ENCODE measurements around the gene GTF2F1.
A peak's percentile ranks its signal among the peaks of the same experiment; 100 is the strongest.

The GTF2F1 gene

DNA sequence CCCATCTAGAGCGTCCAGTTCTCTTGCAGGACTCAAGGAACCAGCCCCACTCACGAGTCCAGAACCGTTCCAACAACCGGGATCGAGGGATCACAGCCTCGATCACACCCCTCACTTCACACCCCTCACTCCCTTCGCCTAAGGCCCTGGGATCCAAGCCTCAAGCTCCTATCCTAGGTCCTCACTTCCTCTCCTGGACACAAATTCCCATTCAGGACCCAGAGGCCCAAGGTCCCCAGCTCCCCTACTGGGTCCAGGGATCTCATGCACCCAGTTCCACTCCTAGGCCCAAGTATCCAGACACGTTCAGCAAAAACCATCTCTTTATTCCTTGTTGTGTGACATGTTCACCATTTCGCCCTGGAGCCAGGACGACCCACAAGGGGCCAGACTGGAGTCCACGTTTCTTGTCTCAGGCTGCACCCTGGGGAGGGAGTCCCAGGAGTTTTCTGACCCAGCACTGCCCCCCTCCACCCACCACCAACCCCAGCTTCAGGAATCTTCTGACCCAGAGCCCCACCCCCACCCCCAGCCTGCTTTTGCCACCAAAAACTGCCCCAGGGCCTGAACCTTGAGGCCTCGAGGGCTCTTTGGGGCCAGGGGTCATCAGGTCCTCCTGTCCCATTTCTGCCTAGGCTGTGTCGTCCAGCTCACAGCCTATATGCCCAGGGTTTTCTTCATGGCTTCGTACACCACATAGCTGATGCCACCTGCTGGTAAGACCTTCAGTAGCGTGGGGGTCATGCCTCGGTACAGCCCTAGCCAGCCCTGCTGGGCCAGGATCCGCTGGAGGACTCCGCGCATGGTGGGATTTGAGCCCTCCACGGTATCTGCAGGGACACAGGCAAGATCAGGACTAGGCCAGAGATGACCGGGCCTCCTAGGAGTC, 33.0 kb upstream of the GTF2F1 start:
- H3K36me3 ChIP-seq (ENCODE audit: control insufficient read depth, low read depth, low read length): peaks cover 14% of the 10 kb centered on the region
- H3K4me3 ChIP-seq (ENCODE audit: low read length): no peak overlapping the region
- H3K9ac ChIP-seq (ENCODE audit: low read length): no peak overlapping the region
- H3K27ac ChIP-seq (ENCODE audit: low read length): no peak overlapping the region
- H3K4me1 ChIP-seq (ENCODE audit: control insufficient read depth, low read depth, low read length): no peaks in the 10 kb centered on the region
- no peaks in the 10 kb centered on the region for H3K27me3 ChIP-seq (ENCODE audit: control insufficient read depth, insufficient read depth, low read length)
- H3K9me3 ChIP-seq (ENCODE audit: control insufficient read depth, low read depth, low read length): no peaks in the 10 kb centered on the region

DNA sequence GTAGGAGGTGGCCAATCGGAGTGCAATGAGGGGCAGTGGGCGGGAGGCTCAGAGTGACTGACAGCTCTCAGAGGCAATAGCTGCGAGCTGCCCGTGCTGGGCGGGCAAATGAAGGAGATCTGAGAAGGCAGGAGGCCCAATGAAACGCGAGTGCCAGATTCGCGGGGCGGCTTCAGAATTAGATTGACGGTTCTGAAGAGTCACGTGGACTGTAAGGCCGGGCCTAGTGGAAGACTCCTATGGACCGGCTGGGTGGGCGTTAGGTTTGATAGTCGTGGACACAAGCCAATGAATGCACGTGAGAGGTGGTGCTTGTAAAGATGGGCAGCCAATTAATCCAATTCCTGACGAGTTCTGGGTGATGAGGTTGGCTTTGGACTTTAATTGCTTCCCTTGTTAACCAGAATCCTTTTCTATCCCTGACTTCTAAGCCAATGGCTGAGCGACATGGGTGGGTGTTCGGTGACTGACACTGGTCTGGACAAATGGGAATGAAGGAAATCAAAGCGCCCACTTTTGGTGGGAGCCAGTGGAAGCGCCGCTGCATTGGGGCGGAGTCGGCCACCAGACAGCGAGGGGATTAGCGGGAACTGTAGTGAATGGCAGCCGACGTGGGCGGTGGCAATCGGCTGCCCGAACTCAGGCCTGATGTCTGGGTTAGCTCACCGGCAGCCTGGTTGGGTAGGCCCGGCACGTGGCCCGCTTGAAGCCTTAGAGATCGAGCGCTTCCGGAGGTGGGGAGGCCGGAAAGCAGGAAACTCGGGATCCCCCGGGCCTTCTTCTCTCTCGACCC, 32.2 kb upstream of the GTF2F1 start:
- H3K27ac ChIP-seq (ENCODE audit: low read length): no peak overlapping the region

DNA sequence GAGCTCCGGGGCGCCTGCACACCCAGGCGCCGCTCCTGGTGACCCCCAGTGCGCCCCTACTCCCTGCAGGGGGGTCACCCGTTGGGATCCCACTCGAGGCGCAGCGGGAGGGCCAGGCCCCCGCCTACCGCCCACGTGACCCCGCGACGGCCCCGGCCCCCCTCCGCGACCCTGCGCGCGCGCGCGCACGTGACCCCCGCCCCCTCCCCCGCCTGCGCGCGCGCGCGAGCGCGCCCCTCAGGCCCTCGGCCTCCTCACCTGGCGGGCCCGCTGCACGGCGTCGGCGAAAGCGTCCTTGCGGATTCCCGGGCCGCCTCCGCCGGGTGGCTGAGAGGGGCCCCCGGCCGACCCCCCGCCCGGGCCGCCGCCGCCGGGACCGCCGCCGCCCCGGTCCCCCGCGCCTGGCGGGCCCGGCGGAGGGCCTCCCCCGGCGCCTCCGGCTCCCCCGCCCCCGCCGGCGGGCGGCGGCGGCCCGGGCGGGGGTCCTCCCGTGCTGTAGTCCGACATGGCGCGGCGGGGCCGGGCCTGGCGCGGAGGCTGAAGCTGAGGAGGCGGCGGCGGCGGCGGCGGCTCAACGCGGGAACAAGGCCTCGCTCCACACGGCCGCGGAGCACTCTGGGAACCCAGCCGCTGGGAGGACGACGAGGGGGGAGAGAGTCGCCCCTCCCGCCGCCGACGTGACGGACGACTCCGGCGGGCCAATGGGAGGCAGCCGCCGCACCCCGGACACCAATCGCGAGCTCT, 31.4 kb upstream of the GTF2F1 start, which contains the start of gene KHSRP:
KHSRP (minus strand) TSS at position 617 of the 744 bp plus-strand sequence; CDS start at position 507, 110 bp downstream.
- Histone ChIP-seq H3K4me3 (ENCODE audit: low read length) (peak within 1 kb of the TSS; percentile 73), H3K27me3 (ENCODE audit: control insufficient read depth, insufficient read depth, low read length) (no peaks in the 10 kb centered on the region), H3K4me1 (ENCODE audit: control insufficient read depth, low read depth, low read length) (no peaks in the 10 kb centered on the region), H3K9me3 (ENCODE audit: control insufficient read depth, low read depth, low read length) (no peaks in the 10 kb centered on the region), H3K9ac (ENCODE audit: low read length) (peak within 1 kb of the TSS; percentile 70), H3K27ac (ENCODE audit: low read length) (no peak within 1 kb of the TSS), H3K36me3 (ENCODE audit: control insufficient read depth, low read depth, low read length) (peaks cover 30% of the 10 kb centered on the region)

More for the DNA sequence above, 32.2 kb upstream of the GTF2F1 start:
- H3K36me3 ChIP-seq (ENCODE audit: control insufficient read depth, low read depth, low read length): peaks cover 23% of the 10 kb centered on the region
- no peak overlapping the region for H3K4me3 ChIP-seq (ENCODE audit: low read length)
- no peaks in the 10 kb centered on the region for H3K9me3 ChIP-seq (ENCODE audit: control insufficient read depth, low read depth, low read length)
- H3K4me1 ChIP-seq (ENCODE audit: control insufficient read depth, low read depth, low read length): no peaks in the 10 kb centered on the region
- H3K27me3 ChIP-seq (ENCODE audit: control insufficient read depth, insufficient read depth, low read length): no peaks in the 10 kb centered on the region
- no peak overlapping the region for H3K9ac ChIP-seq (ENCODE audit: low read length)

- peaks cover 38% of the 10 kb centered on the region for H3K36me3 ChIP-seq (ENCODE audit: control insufficient read depth, low read depth, low read length)
- no peaks in the 10 kb centered on the region for H3K27me3 ChIP-seq (ENCODE audit: control insufficient read depth, insufficient read depth, low read length)
- no peak overlapping the region for H3K27ac ChIP-seq (ENCODE audit: low read length)
Observed at GRCh38 chr19:6423499-6424194, 30.7 kb upstream of the GTF2F1 start.

DNA sequence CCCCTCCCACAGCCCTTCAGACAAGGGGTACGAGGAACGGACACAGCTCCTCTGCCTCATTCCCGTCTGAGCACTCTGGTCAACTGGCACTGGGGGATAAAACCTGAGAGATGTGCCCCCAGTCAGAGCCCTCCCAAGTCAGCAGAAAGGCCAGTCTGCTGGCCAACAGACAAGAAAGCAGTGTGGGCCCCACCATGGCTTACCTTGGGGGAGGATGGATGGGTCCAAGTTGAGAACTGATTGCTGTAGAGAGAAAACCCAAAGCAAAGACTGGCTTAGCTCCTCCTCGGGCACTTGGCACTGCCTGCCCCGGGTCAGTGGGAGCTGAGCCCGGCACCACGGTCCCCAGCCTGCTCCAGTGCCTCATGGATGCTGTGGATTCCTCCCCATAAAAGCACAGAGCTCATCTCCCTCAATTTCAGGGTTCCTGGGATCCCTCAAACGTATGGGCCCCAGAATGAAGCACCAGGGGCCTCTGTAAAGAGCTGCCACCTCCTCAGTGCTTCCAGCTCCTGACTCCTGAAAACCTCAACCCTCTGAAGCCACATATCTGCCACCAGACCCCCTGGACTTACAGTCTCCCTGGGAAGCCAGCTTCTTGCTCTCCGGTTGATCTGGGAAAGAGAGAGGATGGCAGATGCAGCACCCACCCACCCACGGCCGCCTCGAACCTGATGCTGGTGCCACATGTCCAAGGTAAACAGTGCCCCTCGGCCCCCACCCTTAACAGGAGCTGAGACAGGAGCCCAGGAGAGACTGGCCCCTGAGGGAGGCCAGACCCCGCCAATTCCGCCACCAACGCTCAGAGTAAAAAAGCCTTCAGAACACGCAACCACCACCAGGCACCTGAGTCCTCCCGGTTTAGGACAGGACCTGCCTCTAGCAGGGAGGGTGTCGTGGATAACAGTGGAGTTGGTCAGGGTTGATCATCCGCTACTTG, 28.4 kb upstream of the GTF2F1 start:
- Histone ChIP-seq H3K9me3 (ENCODE audit: control insufficient read depth, low read depth, low read length) (no peaks in the 10 kb centered on the region), H3K9ac (ENCODE audit: low read length) (no peak overlapping the region), H3K4me3 (ENCODE audit: low read length) (no peak overlapping the region), H3K27me3 (ENCODE audit: control insufficient read depth, insufficient read depth, low read length) (no peaks in the 10 kb centered on the region), H3K36me3 (ENCODE audit: control insufficient read depth, low read depth, low read length) (peaks cover 61% of the 10 kb centered on the region), H3K27ac (ENCODE audit: low read length) (no peak overlapping the region), H3K4me1 (ENCODE audit: control insufficient read depth, low read depth, low read length) (no peaks in the 10 kb centered on the region)

More at GRCh38 chr19:6423499-6424194, 30.7 kb upstream of the GTF2F1 start:
- Histone ChIP-seq H3K4me3 (ENCODE audit: low read length) (peak overlapping the region; percentile 73), H3K9ac (ENCODE audit: low read length) (peak overlapping the region; percentile 70), H3K4me1 (ENCODE audit: control insufficient read depth, low read depth, low read length) (no peaks in the 10 kb centered on the region), H3K9me3 (ENCODE audit: control insufficient read depth, low read depth, low read length) (no peaks in the 10 kb centered on the region)

DNA sequence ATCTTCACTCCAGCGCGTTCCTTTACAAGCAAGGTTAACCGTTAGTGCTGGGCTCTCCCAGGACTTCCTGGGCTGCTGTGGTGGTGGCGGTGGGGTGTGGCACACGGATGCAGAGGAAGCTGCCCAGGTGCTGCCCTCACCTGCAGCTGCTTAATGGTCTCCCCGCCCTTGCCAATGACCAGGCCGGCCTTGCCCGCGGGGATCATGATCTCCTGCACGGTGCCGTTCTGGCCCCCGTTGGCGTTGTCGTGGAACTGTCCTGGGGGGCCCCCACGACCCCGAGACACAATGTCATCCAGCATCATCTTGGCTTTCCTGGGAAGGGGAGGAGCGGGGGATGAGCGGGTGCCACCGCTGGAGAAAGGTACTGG, 25.6 kb upstream of the GTF2F1 start:
- no peaks in the 10 kb centered on the region for H3K27me3 ChIP-seq (ENCODE audit: control insufficient read depth, insufficient read depth, low read length)
- H3K4me3 ChIP-seq (ENCODE audit: low read length): no peak overlapping the region
- no peak overlapping the region for H3K27ac ChIP-seq (ENCODE audit: low read length)
- H3K4me1 ChIP-seq (ENCODE audit: control insufficient read depth, low read depth, low read length): no peaks in the 10 kb centered on the region
- H3K9ac ChIP-seq (ENCODE audit: low read length): no peak overlapping the region
- peaks cover 79% of the 10 kb centered on the region for H3K36me3 ChIP-seq (ENCODE audit: control insufficient read depth, low read depth, low read length)
- no peaks in the 10 kb centered on the region for H3K9me3 ChIP-seq (ENCODE audit: control insufficient read depth, low read depth, low read length)

DNA sequence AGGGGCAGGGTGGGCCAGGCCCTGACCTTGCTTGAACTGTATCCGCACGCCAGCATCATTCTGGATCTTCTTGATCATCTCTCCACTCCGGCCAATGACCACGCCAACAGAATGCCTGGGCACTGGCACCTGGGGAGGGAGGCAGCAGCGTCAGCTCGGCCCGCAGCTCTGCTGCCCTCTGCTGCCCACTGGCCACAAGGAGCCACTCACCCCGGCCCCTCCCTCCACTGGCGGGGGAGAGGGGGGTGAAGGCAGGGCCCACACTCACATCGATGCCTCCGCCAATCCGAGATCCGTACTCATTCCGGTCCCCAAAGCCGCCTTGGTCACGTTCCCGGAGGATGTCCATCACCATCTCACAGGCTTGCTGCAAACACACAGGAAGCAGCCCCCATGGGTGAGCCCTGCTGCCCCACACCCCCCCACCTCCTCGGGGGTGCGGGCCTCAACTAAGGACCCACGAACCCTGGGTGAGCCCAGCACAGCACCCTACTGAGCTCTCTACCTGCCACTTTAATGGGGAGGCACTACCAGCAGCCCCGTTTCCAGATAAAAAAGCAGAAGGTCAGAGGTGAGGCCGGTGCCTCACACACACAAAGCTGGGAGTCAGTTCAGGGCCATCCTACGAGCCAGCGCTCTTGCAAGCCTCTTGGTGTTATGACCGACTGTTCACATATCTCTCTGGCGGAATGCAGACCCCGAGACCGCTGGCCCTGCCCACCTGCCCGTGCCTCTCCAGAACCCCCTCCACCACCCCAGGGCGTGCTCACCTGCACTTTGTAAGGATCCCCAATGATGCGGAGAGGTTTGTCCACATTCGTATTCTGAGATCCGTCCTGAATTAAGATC, 25.0 kb upstream of the GTF2F1 start:
- Histone ChIP-seq H3K27ac (ENCODE audit: low read length) (no peak overlapping the region), H3K27me3 (ENCODE audit: control insufficient read depth, insufficient read depth, low read length) (no peaks in the 10 kb centered on the region), H3K4me3 (ENCODE audit: low read length) (no peak overlapping the region), H3K9me3 (ENCODE audit: control insufficient read depth, low read depth, low read length) (no peaks in the 10 kb centered on the region), H3K36me3 (ENCODE audit: control insufficient read depth, low read depth, low read length) (peaks cover 82% of the 10 kb centered on the region), H3K4me1 (ENCODE audit: control insufficient read depth, low read depth, low read length) (no peaks in the 10 kb centered on the region), H3K9ac (ENCODE audit: low read length) (no peak overlapping the region)

- peaks cover 76% of the 10 kb centered on the region for H3K36me3 ChIP-seq (ENCODE audit: control insufficient read depth, low read depth, low read length)
- H3K4me3 ChIP-seq (ENCODE audit: low read length): no peak overlapping the region
- no peaks in the 10 kb centered on the region for H3K4me1 ChIP-seq (ENCODE audit: control insufficient read depth, low read depth, low read length)
- no peaks in the 10 kb centered on the region for H3K9me3 ChIP-seq (ENCODE audit: control insufficient read depth, low read depth, low read length)
- H3K27me3 ChIP-seq (ENCODE audit: control insufficient read depth, insufficient read depth, low read length): no peaks in the 10 kb centered on the region
- no peak overlapping the region for H3K27ac ChIP-seq (ENCODE audit: low read length)
- no peak overlapping the region for H3K9ac ChIP-seq (ENCODE audit: low read length)
Observed at GRCh38 chr19:6416658-6417405, 23.9 kb upstream of the GTF2F1 start.

- Histone ChIP-seq H3K4me3 (ENCODE audit: low read length) (no peak overlapping the region), H3K4me1 (ENCODE audit: control insufficient read depth, low read depth, low read length) (no peaks in the 10 kb centered on the region), H3K9me3 (ENCODE audit: control insufficient read depth, low read depth, low read length) (no peaks in the 10 kb centered on the region), H3K9ac (ENCODE audit: low read length) (no peak overlapping the region), H3K27me3 (ENCODE audit: control insufficient read depth, insufficient read depth, low read length) (no peaks in the 10 kb centered on the region), H3K27ac (ENCODE audit: low read length) (no peak overlapping the region), H3K36me3 (ENCODE audit: control insufficient read depth, low read depth, low read length) (peaks cover 64% of the 10 kb centered on the region)
Observed at GRCh38 chr19:6415591-6416190, 22.7 kb upstream of the GTF2F1 start.
